Right lobe of liver (tissue), 4 donors: ENCODE results near the gene APBA2.

Experiments
- POLR2A ChIP-seq: fragments of 450-650 bp; IDR thresholded peaks from one replicate; pipeline ENCODE4 v1.6.1; 2017; ENCODE audit warnings: antibody characterized with exemption, mild to moderate bottlenecking
- TF ChIP-seq, protein P1 (sequence below), 4 donors: fragments of 200-600 bp in 3 of 4; fragments of 450-650 bp in 1 of 4; IDR thresholded peaks; one replicate each; pipeline versions ENCODE4 v1.5.1 to v1.8.0; 2016 to 2022; ENCODE audit warnings: antibody characterized with exemption in 4 of 4, mild to moderate bottlenecking in 2 of 4
- donor health status: DM: no; HTN: no; CAD: no.
- donor health status: DM: no; HTN: no; CAD: no.
- donor health status: DM: no; HTN: yes; CAD: no.

DNA sequence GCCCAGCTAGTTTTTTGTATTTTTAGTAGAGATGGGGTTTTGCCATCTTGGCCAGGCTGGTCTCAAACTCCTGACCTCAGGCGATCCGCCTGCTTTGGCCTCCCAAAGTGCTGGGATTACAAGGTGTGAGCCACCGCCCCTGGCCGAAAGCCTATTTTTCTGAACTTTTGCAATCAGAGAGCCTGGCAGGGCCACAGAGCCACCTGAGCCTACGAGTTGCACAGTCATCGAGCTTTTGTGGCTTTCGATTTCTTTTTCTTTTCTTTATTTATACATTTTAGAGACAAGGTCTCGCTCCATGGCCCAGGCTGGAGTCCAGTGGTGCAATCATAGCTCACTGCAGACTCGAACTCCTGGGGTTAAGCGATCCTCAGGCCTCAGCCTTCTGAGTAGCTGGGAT, 243.4 kb downstream of the APBA2 start:
- TF ChIP-seq, protein P1, sequence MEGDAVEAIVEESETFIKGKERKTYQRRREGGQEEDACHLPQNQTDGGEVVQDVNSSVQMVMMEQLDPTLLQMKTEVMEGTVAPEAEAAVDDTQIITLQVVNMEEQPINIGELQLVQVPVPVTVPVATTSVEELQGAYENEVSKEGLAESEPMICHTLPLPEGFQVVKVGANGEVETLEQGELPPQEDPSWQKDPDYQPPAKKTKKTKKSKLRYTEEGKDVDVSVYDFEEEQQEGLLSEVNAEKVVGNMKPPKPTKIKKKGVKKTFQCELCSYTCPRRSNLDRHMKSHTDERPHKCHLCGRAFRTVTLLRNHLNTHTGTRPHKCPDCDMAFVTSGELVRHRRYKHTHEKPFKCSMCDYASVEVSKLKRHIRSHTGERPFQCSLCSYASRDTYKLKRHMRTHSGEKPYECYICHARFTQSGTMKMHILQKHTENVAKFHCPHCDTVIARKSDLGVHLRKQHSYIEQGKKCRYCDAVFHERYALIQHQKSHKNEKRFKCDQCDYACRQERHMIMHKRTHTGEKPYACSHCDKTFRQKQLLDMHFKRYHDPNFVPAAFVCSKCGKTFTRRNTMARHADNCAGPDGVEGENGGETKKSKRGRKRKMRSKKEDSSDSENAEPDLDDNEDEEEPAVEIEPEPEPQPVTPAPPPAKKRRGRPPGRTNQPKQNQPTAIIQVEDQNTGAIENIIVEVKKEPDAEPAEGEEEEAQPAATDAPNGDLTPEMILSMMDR (IDR thresholded peaks at IDR 0.05): no peak
- TF ChIP-seq POLR2A: no peak
